SU-DHL-6 (cell line): Measurements from ENCODE around the gene ATG12.
"Not testable (repeated sequence)": the region's sequence is repeated elsewhere in the genome, so short reads cannot be mapped to it uniquely, and the experiment has no call there.

Source experiments
- H2AFZ ChIP-seq: fragments of 200-600 bp; sonication (generic); 2 replicates; pipeline ENCODE4 v1.6.1; 2014; ENCODE audit warnings: low read depth, mild to moderate bottlenecking, moderate library complexity, mixed read lengths, antibody characterized with exemption, low read length; ENCODE audit not compliant: severe bottlenecking
- H3F3A ChIP-seq: fragments of 200-600 bp; shearing (Covaris generic); 2 replicates; pipeline ENCODE4 v1.6.0; 2016; ENCODE audit warnings: antibody characterized with exemption, mild to moderate bottlenecking; ENCODE audit not compliant: insufficient read depth
- H3K27ac ChIP-seq: fragments of 200-600 bp; sonication (generic); 2 replicates; pipeline ENCODE4 v1.5.1; 2016; ENCODE audit warnings: low read depth, mild to moderate bottlenecking, low read length, moderate library complexity, mixed read lengths
- H3K27me3 ChIP-seq: fragments of 200-600 bp; sonication (generic), shearing (Covaris generic); 2 replicates; pipeline ENCODE4 v1.6.0; 2014; ENCODE audit warnings: mild to moderate bottlenecking, low read length
- H3K36me3 ChIP-seq: fragments of 200-600 bp; sonication (generic); 2 replicates; pipeline ENCODE4 v1.6.1; 2014; ENCODE audit warnings: mild to moderate bottlenecking, low read length, mixed read lengths
- H3K4me2 ChIP-seq: fragments of 300-600, 200-600 bp; shearing (Covaris generic), sonication (generic); 2 replicates; pipeline ENCODE4 v1.6.0; 2014; ENCODE audit warnings: low read length, low read depth, mild to moderate bottlenecking; ENCODE audit not compliant: poor library complexity, severe bottlenecking
- H3K4me3 ChIP-seq: fragments of 200-600 bp; sonication (generic); 2 replicates; pipeline ENCODE4 v1.5.1; 2014; ENCODE audit warnings: antibody characterized with exemption, low read length, mild to moderate bottlenecking, mixed read lengths; ENCODE audit not compliant: insufficient read depth, poor library complexity, severe bottlenecking
- H3K79me2 ChIP-seq: fragments of 200-600 bp; sonication (generic); 2 replicates; pipeline ENCODE4 v1.6.1; 2014; ENCODE audit warnings: mild to moderate bottlenecking, low read length, moderate library complexity; ENCODE audit not compliant: insufficient read depth
- H3K9ac ChIP-seq: fragments of 200-600 bp; sonication (generic); 2 replicates; pipeline ENCODE4 v1.7.0; 2014; ENCODE audit warnings: mild to moderate bottlenecking, low read length
- H3K9me2 ChIP-seq: fragments of 200-600 bp; sonication (generic); replicated peaks from 2 replicates; pipeline ENCODE4 v1.6.1; 2014; ENCODE audit warnings: low read length; ENCODE audit not compliant: insufficient read depth
- H3K9me3 ChIP-seq: fragments of 200-600 bp; sonication (generic); 2 replicates; pipeline ENCODE4 v1.6.1; 2014; ENCODE audit warnings: low read length, mixed read lengths; ENCODE audit not compliant: insufficient read depth
- H4K20me1 ChIP-seq: fragments of 200-600 bp; sonication (generic); 2 replicates; pipeline ENCODE4 v1.6.1; 2014; ENCODE audit warnings: low read depth, mild to moderate bottlenecking, antibody characterized with exemption, low read length, moderate library complexity, mixed read lengths
- EZH2phosphoT487 ChIP-seq: fragments of 200-600 bp; sonication (generic), shearing (Covaris generic); conservative IDR thresholded peaks from 2 replicates; pipeline ENCODE4 v1.6.1; 2018; ENCODE audit warnings: mild to moderate bottlenecking, antibody characterized with exemption, low read length, moderate library complexity, mixed read lengths
- TF ChIP-seq, protein P1 (sequence below): fragments of 200-600 bp; sonication (generic); IDR thresholded peaks from one replicate; pipeline ENCODE4 v1.5.1; 2017; ENCODE audit warnings: antibody characterized with exemption, mild to moderate bottlenecking, low read length, moderate library complexity; ENCODE audit not compliant: insufficient read depth, poor library complexity, severe bottlenecking

The ATG12 gene

DNA sequence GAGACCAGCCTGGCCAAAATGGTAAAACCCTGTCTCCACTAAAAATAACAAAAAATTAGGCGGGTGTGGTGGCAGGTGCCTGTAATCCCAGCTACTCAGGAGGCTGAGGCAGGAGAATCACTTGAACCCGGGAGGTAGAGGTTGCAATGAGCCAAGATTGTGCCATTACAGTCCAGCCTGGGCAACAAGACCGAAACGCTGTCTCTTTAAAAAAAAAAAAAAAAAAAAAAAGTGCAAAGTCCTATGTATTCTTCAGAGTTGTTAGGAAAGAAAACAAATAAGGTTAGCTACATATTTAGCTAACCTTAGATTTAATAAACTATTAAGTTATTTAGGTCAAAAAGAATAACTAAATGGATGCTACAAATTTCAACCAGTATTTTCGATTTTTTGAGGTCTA is 11.5 kb downstream of the ATG12 start:
- Histone ChIP-seq H3K79me2 (no peaks in the 10 kb centered on the region), H3K9ac (no peak overlapping the region), H3K27me3 (no peaks in the 10 kb centered on the region), H3F3A (peaks cover 25% of the 10 kb centered on the region), H3K27ac (no peak overlapping the region), H3K36me3 (peaks cover 64% of the 10 kb centered on the region), H3K4me2 (no peak overlapping the region), H3K9me3 (no peaks in the 10 kb centered on the region), H4K20me1 (peaks cover 7% of the 10 kb centered on the region; the same call in 1 of the 2 replicates), H2AFZ (no peak overlapping the region), H3K4me3 (no peak overlapping the region), H3K9me2 (no peaks in the 10 kb centered on the region)
- TF ChIP-seq, protein P1, sequence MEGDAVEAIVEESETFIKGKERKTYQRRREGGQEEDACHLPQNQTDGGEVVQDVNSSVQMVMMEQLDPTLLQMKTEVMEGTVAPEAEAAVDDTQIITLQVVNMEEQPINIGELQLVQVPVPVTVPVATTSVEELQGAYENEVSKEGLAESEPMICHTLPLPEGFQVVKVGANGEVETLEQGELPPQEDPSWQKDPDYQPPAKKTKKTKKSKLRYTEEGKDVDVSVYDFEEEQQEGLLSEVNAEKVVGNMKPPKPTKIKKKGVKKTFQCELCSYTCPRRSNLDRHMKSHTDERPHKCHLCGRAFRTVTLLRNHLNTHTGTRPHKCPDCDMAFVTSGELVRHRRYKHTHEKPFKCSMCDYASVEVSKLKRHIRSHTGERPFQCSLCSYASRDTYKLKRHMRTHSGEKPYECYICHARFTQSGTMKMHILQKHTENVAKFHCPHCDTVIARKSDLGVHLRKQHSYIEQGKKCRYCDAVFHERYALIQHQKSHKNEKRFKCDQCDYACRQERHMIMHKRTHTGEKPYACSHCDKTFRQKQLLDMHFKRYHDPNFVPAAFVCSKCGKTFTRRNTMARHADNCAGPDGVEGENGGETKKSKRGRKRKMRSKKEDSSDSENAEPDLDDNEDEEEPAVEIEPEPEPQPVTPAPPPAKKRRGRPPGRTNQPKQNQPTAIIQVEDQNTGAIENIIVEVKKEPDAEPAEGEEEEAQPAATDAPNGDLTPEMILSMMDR, result no peak
- TF ChIP-seq EZH2phosphoT487, result no peak

DNA sequence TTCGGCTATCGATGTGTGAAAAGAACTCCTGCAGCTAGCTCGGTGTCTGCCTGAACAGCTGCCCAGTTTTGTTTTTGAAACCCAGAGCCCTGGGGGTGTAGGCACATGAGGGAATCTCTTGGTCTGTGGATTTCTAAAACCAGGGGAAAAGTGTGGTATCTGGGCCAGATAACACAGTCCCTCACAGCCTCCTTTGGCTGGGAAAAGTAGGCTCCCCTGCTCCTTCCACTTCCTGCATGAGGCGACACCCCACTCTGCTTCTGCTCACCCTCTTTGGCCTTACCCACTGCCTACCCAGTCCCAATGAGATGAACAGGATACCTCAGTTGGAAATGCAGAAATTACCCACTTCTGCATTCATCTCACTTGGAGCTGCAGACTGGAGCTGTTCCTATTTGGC is 15.4 kb downstream of the ATG12 start:
- Histone ChIP-seq H3K9ac (no peak overlapping the region), H3K4me2 (no peak overlapping the region), H3K9me3 (no peaks in the 10 kb centered on the region), H3K9me2 (no peaks in the 10 kb centered on the region), H3K36me3 (peaks cover 28% of the 10 kb centered on the region), H3K27ac (no peak overlapping the region), H3K79me2 (no peaks in the 10 kb centered on the region), H3K4me3 (no peak overlapping the region), H3F3A (no peaks in the 10 kb centered on the region; the same call in 1 of the 2 replicates), H4K20me1 (peaks cover 4% of the 10 kb centered on the region; the same call in 1 of the 2 replicates), H3K27me3 (no peaks in the 10 kb centered on the region), H2AFZ (no peak overlapping the region)
- TF ChIP-seq, protein P1, result no peak
- TF ChIP-seq EZH2phosphoT487, result no peak

DNA sequence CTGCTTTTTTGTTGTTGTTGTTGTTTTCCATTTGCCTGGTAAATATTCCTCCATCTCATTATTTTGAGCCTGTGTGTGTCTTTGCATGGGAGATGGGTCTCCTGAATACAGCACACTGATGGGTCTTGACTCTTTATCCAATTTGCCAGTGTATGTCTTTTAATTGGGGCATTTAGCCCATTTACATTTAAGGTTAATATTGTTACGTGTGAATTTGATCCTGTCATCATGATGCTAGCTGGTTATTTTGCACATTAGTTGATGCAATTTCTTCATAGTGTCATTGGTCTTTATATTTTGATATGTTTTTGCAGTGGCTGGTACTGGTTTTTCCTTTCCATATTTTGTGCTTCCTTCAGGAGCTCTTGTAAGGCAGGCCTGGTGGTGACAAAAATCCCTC is 16.4 kb downstream of the ATG12 start:
- not testable (repeated sequence) for H3K4me3 ChIP-seq, H3K27me3 ChIP-seq, H3K27ac ChIP-seq, H3F3A ChIP-seq, H2AFZ ChIP-seq, H3K79me2 ChIP-seq, H3K9ac ChIP-seq, H3K4me2 ChIP-seq, H3K9me2 ChIP-seq, H4K20me1 ChIP-seq, H3K9me3 ChIP-seq
- peaks cover 19% of the 10 kb centered on the region for H3K36me3 ChIP-seq

DNA sequence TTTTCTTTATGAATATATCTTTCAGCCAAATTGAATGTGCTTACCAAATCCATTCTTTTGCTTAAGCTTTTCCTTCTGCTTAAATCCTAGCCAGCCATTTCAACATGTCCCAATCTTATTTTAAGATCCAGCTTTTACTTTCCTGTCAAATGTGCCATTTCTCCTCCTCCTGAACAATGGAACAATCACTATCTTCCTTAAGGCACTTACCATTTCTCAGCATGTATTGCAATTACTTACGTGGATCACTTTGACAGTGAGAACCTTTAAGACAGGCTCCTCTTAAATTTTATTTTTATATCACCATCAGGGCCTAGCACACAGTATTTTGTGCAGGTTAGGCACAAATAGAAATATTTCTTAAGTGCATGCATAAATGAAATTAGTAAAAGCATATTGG is 20.5 kb downstream of the ATG12 start:
- Histone ChIP-seq H3K36me3 (no peaks in the 10 kb centered on the region), H3K9me3 (no peaks in the 10 kb centered on the region), H2AFZ (no peak overlapping the region), H3K4me2 (no peak overlapping the region), H3K27ac (no peak overlapping the region), H3K4me3 (no peak overlapping the region), H3K79me2 (no peaks in the 10 kb centered on the region), H3K9ac (no peak overlapping the region), H3K27me3 (no peaks in the 10 kb centered on the region), H4K20me1 (no peaks in the 10 kb centered on the region), H3F3A (no peaks in the 10 kb centered on the region), H3K9me2 (no peaks in the 10 kb centered on the region)
- no peak for TF ChIP-seq EZH2phosphoT487
- TF ChIP-seq, protein P1, result no peak
